ENCODE measurements around the gene GLRA3.

GRCh38 chr4:174640146-174640545 is 188.9 kb downstream of the GLRA3 start:
- TF ChIP-seq CTCF (IDR thresholded peaks at IDR 0.05) = no peak
- no peak for TF ChIP-seq POLR2A (IDR thresholded peaks at IDR 0.05)
